Measurements from ENCODE around the gene MYD88. TPM values are rescaled to one million over a fixed set of nuclear protein-coding genes. Genes with fewer than 3 reads are reported as not detected.

The MYD88 gene
- total and polyA plus RNA-seq, 9 of the 15 experiments (the other 6 are each of a cell fraction or from before 2014, with no cell fraction given) = 3.2 to 47.3 (median 27.6) TPM

DNA sequence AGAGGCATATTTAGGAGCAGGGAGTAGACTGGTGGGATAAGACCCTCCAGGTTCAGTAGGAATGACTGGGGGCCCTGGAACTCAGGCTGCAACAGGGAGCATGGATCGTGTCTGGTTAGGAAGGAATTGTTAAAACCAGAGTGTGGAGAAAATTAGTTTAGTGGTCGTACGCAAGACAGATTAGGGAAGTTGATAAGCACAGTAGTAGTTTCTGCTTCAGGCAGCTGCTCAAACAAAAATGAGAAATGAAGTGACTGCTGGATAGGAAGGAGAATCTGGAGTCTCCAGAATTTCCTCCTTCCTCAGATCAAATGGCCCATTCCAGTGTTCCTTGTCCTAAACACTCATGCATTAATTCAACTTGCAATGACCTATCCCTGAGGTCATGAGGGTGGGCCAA is 11.2 kb downstream of the MYD88 start (continued):
- TF ChIP-seq ZNF263 (CRISPR knock-in tag; IDR thresholded peaks at IDR 0.05; ENCODE audit: borderline replicate concordance) (no peak), GATA2 (CRISPR knock-in tag; IDR thresholded peaks at IDR 0.05) (peak; percentile 85), MTA1 (IDR thresholded peaks at IDR 0.05; ENCODE audit: borderline replicate concordance) (peak; percentile 85; the same call in 1 of the 2 replicates), TEAD4 (IDR thresholded peaks at IDR 0.05; ENCODE audit: low read length) (peak; percentile 29; the same call in 1 of the 2 replicates), TEAD4 (CRISPR knock-in tag; IDR thresholded peaks at IDR 0.05; ENCODE audit: borderline replicate concordance) (no peak), PHB (CRISPR knock-in tag; IDR thresholded peaks at IDR 0.05) (no peak), ZNF354B (CRISPR knock-in tag; IDR thresholded peaks at IDR 0.05) (no peak), ZNF586 (CRISPR knock-in tag; conservative IDR thresholded peaks at IDR 0.05) (no peak), FOXA3 (CRISPR knock-in tag; conservative IDR thresholded peaks at IDR 0.05 in 1 of 2, IDR thresholded peaks at IDR 0.05 in 1 of 2) (peak in 1 of 2 experiments; percentile 79; a peak in 2 of 4 replicates), MTA3 (IDR thresholded peaks at IDR 0.05; ENCODE audit: borderline replicate concordance) (peak; percentile 71; the same call in 1 of the 2 replicates), NFXL1 (CRISPR knock-in tag; IDR thresholded peaks at IDR 0.05) (no peak), NBN (IDR thresholded peaks at IDR 0.05; ENCODE audit: low read depth) (peak; percentile 83; the same call in 1 of the 2 replicates), RCOR1 (IDR thresholded peaks at IDR 0.05; ENCODE audit: borderline replicate concordance in 1 of 2, low read depth in 2 of 2, low read length in 2 of 2) (0 out of 4 replicates have a peak, but pooled peaks of 1 of the 2 experiments have one; percentile 35), ZNF324 (CRISPR knock-in tag; IDR thresholded peaks at IDR 0.05) (no peak), EP400 (IDR thresholded peaks at IDR 0.05) (0 out of 2 replicates have a peak, but pooled peaks have one; percentile 30), JUND (IDR thresholded peaks at IDR 0.05; ENCODE audit: borderline replicate concordance, low read depth, low read length) (no peak), JUND (tag; IDR thresholded peaks at IDR 0.05; ENCODE audit: borderline replicate concordance, low read depth, low read length) (peak; percentile 70; the same call in 2 of the 3 replicates)
- TF ChIP-seq, protein P1, sequence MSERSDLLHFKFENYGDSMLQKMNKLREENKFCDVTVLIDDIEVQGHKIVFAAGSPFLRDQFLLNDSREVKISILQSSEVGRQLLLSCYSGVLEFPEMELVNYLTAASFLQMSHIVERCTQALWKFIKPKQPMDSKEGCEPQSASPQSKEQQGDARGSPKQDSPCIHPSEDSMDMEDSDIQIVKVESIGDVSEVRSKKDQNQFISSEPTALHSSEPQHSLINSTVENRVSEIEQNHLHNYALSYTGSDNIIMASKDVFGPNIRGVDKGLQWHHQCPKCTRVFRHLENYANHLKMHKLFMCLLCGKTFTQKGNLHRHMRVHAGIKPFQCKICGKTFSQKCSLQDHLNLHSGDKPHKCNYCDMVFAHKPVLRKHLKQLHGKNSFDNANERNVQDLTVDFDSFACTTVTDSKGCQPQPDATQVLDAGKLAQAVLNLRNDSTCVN (CRISPR knock-in tag; IDR thresholded peaks at IDR 0.05) = peak; percentile 42; the same call in 1 of the 2 replicates
- TF ChIP-seq, protein P2, sequence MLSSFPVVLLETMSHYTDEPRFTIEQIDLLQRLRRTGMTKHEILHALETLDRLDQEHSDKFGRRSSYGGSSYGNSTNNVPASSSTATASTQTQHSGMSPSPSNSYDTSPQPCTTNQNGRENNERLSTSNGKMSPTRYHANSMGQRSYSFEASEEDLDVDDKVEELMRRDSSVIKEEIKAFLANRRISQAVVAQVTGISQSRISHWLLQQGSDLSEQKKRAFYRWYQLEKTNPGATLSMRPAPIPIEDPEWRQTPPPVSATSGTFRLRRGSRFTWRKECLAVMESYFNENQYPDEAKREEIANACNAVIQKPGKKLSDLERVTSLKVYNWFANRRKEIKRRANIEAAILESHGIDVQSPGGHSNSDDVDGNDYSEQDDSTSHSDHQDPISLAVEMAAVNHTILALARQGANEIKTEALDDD (IDR thresholded peaks at IDR 0.05) = peak; percentile 82
- TF ChIP-seq, protein P3, sequence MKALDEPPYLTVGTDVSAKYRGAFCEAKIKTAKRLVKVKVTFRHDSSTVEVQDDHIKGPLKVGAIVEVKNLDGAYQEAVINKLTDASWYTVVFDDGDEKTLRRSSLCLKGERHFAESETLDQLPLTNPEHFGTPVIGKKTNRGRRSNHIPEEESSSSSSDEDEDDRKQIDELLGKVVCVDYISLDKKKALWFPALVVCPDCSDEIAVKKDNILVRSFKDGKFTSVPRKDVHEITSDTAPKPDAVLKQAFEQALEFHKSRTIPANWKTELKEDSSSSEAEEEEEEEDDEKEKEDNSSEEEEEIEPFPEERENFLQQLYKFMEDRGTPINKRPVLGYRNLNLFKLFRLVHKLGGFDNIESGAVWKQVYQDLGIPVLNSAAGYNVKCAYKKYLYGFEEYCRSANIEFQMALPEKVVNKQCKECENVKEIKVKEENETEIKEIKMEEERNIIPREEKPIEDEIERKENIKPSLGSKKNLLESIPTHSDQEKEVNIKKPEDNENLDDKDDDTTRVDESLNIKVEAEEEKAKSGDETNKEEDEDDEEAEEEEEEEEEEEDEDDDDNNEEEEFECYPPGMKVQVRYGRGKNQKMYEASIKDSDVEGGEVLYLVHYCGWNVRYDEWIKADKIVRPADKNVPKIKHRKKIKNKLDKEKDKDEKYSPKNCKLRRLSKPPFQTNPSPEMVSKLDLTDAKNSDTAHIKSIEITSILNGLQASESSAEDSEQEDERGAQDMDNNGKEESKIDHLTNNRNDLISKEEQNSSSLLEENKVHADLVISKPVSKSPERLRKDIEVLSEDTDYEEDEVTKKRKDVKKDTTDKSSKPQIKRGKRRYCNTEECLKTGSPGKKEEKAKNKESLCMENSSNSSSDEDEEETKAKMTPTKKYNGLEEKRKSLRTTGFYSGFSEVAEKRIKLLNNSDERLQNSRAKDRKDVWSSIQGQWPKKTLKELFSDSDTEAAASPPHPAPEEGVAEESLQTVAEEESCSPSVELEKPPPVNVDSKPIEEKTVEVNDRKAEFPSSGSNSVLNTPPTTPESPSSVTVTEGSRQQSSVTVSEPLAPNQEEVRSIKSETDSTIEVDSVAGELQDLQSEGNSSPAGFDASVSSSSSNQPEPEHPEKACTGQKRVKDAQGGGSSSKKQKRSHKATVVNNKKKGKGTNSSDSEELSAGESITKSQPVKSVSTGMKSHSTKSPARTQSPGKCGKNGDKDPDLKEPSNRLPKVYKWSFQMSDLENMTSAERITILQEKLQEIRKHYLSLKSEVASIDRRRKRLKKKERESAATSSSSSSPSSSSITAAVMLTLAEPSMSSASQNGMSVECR (CRISPR knock-in tag; IDR thresholded peaks at IDR 0.05) = no peak
